Panc1 (cell line): ENCODE measurements around the gene SGPL1. TPM values are rescaled to one million over a fixed set of nuclear protein-coding genes. Genes with fewer than 3 reads are reported as not detected.

ENCODE experiments used
- ATAC-seq: fragments of 200-7000 bp; cut with Tn5 transposase; 2 replicates; pipeline ENCODE4 v1.9.1; 2020; ENCODE audit warnings: mild to moderate bottlenecking, moderate library complexity
- BruUV-seq: library from RNA; stranded (reverse); fragments of 400-500 nt; replicated peaks from 2 replicates; lab custom pipeline; 2021; lab: Mats Ljungman, UMichigan
- CTCF ChIA-PET: fragments of 300-600 bp; sonication (Branson Sonifier 250); formaldehyde crosslinking; loops from one replicate; lab custom pipeline; 2022; ENCODE audit warnings: antibody characterized with exemption; lab: Charles Lee
- POLR2A ChIA-PET: fragments of 300-600 bp; sonication (Branson Sonifier 250); formaldehyde crosslinking; loops from one replicate; lab custom pipeline; 2022; ENCODE audit warnings: antibody characterized with exemption; lab: Charles Lee
- DNase-seq: peaks from one replicate; pipeline ENCODE4 v3.0.0-alpha.2; 2010; ENCODE audit warnings: low read depth, low spot score
- H3K27ac ChIP-seq: 2 replicates; pipeline ENCODE4 v1.5.1; 2011; ENCODE audit warnings: mild to moderate bottlenecking, low read length, inconsistent platforms
- H3K27me3 ChIP-seq: fragments of 200-500 bp; sonication (Bioruptor generic); 2 replicates; pipeline ENCODE4 v1.6.0; 2014; ENCODE audit warnings: low read length, inconsistent platforms; ENCODE audit not compliant: control insufficient read depth, insufficient read depth
- H3K36me3 ChIP-seq: fragments of 200-500 bp; sonication (Bioruptor generic); 2 replicates; pipeline ENCODE4 v1.5.1; 2014; ENCODE audit warnings: inconsistent platforms, mild to moderate bottlenecking, low read length, moderate library complexity; ENCODE audit not compliant: control insufficient read depth, insufficient read depth
- H3K4me1 ChIP-seq: 2 replicates; pipeline ENCODE4 v1.5.1; 2011; ENCODE audit warnings: inconsistent platforms, mild to moderate bottlenecking, low read length, moderate library complexity; ENCODE audit not compliant: control insufficient read depth, insufficient read depth
- H3K4me3 ChIP-seq, 2 experiments: 2 replicates each; pipeline ENCODE4 v1.5.1; 2011 to 2012; ENCODE audit warnings: low read depth in 2 of 2, low read length in 2 of 2, mild to moderate bottlenecking in 2 of 2, inconsistent platforms in 1 of 2, moderate library complexity in 1 of 2
- H3K9me3 ChIP-seq: fragments of 200-500 bp; sonication (Bioruptor generic); 2 replicates; pipeline ENCODE4 v1.5.1; 2014; ENCODE audit warnings: low read depth, mild to moderate bottlenecking, inconsistent platforms, low read length, moderate library complexity; ENCODE audit not compliant: control insufficient read depth, insufficient read depth
- POLR2AphosphoS5 ChIP-seq: IDR thresholded peaks from 2 replicates; pipeline ENCODE4 v1.6.1; 2012; ENCODE audit warnings: mild to moderate bottlenecking, low read depth, low read length, moderate library complexity
- SIN3A ChIP-seq: IDR thresholded peaks from 2 replicates; pipeline ENCODE4 v1.6.1; 2012; ENCODE audit warnings: low read depth, mild to moderate bottlenecking, low read length, moderate library complexity, borderline replicate concordance; ENCODE audit not compliant: insufficient read depth
- TCF7L2 ChIP-seq: IDR thresholded peaks from 2 replicates; pipeline ENCODE4 v1.6.1; 2011; ENCODE audit warnings: mild to moderate bottlenecking, low read depth, low read length, inconsistent platforms
- in situ Hi-C: cut with HindIII; loops from 2 replicates; pipeline ENCODE4 v1.10.0; 2016; ENCODE audit warnings: low sequenced_read_pairs, low pct_unique_long_range_greater_than_20kb
- intact Hi-C: fragments of 100-400 bp; cut with micrococcal nuclease; formaldehyde crosslinking; loops from one replicate; pipeline ENCODE4 v1.10.0; 2022; ENCODE audit not compliant: unreplicated experiment
- total RNA-seq: library from RNA; stranded (reverse); gene quantifications from one replicate; pipeline ENCODE4 v1.2.1, GENCODE V29; 2021; ENCODE audit not compliant: unreplicated experiment
- TF ChIP-seq, protein P1 (sequence below), 2 experiments: IDR thresholded peaks; 2 replicates each; pipeline ENCODE4 v1.6.1; 2011 to 2012; ENCODE audit warnings: low read depth in 2 of 2, control low read depth in 1 of 2, low read length in 1 of 2, mild to moderate bottlenecking in 1 of 2, moderate library complexity in 1 of 2; ENCODE audit not compliant: insufficient read depth in 1 of 2
- TF ChIP-seq, protein P2 (sequence below): fragments of 450-650 bp; IDR thresholded peaks from 2 replicates; pipeline ENCODE4 v1.5.1; 2017; ENCODE audit warnings: mild to moderate bottlenecking

The SGPL1 gene
- total RNA-seq, 1 experiment from 2014 or later = 103 TPM

GRCh38 chr10:70810967-70811366 lies 4.8 kb upstream of the SGPL1 start:
- Histone ChIP-seq H3K27me3 (no peaks in the 10 kb centered on the region), H3K36me3 (no peaks in the 10 kb centered on the region), H3K4me3 (no peak overlapping the region), H3K27ac (no peak overlapping the region), H3K4me1 (0 out of 2 replicates have a peak, but pooled peaks cover 5% of the 10 kb centered on the region), H3K9me3 (no peaks in the 10 kb centered on the region)
- in situ Hi-C loops = no loop called here
- BruUV-seq = no TSS peak
- ATAC-seq (no peak), DNase-seq (no peak)
- POLR2A ChIA-PET = no interaction called here
- intact Hi-C loops = no loop called here
- TF ChIP-seq, protein P1, sequence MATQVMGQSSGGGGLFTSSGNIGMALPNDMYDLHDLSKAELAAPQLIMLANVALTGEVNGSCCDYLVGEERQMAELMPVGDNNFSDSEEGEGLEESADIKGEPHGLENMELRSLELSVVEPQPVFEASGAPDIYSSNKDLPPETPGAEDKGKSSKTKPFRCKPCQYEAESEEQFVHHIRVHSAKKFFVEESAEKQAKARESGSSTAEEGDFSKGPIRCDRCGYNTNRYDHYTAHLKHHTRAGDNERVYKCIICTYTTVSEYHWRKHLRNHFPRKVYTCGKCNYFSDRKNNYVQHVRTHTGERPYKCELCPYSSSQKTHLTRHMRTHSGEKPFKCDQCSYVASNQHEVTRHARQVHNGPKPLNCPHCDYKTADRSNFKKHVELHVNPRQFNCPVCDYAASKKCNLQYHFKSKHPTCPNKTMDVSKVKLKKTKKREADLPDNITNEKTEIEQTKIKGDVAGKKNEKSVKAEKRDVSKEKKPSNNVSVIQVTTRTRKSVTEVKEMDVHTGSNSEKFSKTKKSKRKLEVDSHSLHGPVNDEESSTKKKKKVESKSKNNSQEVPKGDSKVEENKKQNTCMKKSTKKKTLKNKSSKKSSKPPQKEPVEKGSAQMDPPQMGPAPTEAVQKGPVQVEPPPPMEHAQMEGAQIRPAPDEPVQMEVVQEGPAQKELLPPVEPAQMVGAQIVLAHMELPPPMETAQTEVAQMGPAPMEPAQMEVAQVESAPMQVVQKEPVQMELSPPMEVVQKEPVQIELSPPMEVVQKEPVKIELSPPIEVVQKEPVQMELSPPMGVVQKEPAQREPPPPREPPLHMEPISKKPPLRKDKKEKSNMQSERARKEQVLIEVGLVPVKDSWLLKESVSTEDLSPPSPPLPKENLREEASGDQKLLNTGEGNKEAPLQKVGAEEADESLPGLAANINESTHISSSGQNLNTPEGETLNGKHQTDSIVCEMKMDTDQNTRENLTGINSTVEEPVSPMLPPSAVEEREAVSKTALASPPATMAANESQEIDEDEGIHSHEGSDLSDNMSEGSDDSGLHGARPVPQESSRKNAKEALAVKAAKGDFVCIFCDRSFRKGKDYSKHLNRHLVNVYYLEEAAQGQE (IDR thresholded peaks at IDR 0.05; ENCODE audit: insufficient read depth in 1 of 2, low read depth in 2 of 2, low read length in 1 of 2) = no peak
- TF ChIP-seq SIN3A (no peak), TCF7L2 (no peak), POLR2AphosphoS5 (no peak)
- TF ChIP-seq, protein P2, sequence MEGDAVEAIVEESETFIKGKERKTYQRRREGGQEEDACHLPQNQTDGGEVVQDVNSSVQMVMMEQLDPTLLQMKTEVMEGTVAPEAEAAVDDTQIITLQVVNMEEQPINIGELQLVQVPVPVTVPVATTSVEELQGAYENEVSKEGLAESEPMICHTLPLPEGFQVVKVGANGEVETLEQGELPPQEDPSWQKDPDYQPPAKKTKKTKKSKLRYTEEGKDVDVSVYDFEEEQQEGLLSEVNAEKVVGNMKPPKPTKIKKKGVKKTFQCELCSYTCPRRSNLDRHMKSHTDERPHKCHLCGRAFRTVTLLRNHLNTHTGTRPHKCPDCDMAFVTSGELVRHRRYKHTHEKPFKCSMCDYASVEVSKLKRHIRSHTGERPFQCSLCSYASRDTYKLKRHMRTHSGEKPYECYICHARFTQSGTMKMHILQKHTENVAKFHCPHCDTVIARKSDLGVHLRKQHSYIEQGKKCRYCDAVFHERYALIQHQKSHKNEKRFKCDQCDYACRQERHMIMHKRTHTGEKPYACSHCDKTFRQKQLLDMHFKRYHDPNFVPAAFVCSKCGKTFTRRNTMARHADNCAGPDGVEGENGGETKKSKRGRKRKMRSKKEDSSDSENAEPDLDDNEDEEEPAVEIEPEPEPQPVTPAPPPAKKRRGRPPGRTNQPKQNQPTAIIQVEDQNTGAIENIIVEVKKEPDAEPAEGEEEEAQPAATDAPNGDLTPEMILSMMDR = no peak
- CTCF ChIA-PET = no interaction called here

DNA sequence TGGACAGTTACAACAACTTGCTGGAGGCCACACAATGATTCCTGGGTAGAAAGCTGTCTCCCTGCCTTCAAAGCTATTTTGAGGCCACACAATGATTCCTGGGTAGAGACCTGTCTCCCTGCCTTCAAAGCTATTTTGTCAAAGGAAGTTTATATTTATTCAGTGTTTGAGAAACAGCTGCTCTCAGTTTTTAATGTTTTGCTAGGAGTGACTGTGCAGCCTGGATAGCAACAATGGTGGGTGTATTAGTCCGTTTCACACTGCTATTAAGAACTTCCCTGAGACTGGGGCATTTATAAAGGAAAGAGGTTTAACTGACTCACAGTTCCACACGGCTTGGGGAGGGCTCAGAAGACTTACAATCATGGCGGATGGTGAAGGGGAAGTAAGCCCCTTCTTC lies 3.9 kb upstream of the SGPL1 start:
- ATAC-seq = no peak
- Histone ChIP-seq H3K27ac (no peak overlapping the region), H3K4me1 (0 out of 2 replicates have a peak, but pooled peaks cover 5% of the 10 kb centered on the region), H3K4me3 (no peak overlapping the region), H3K27me3 (no peaks in the 10 kb centered on the region), H3K36me3 (no peaks in the 10 kb centered on the region), H3K9me3 (no peaks in the 10 kb centered on the region)
- TF ChIP-seq, protein P1 (IDR thresholded peaks at IDR 0.05; ENCODE audit: insufficient read depth in 1 of 2, low read depth in 2 of 2, low read length in 1 of 2) = no peak
- TF ChIP-seq TCF7L2 (no peak), SIN3A (no peak), POLR2AphosphoS5 (no peak)
- TF ChIP-seq, protein P2 = no peak
- CTCF ChIA-PET = no interaction called here
- intact Hi-C loops (no loop called here), in situ Hi-C loops (no loop called here)
- POLR2A ChIA-PET = interaction anchor here (0.7 kb wide), 1 partner anchor 35 kb away, joined by 4 read pairs; no protein-coding TSS in a partner anchor
- no peak for DNase-seq
- BruUV-seq = no TSS peak
